A673 (cell line): Measurements from ENCODE around the gene RABGAP1L.

ENCODE experiments used
- CTCF ChIP-seq: fragments of 300-800, 200-600 bp; sonication (generic); conservative IDR thresholded peaks from 2 replicates; pipeline ENCODE4 v1.5.1; 2017; ENCODE audit warnings: low read depth, mild to moderate bottlenecking, antibody characterized with exemption, low read length, moderate library complexity, mixed read lengths
- EZH2 ChIP-seq: fragments of 200-600 bp; sonication (generic); IDR thresholded peaks from 2 replicates; pipeline ENCODE4 v1.6.1; 2017; ENCODE audit warnings: borderline replicate concordance, low read depth, mild to moderate bottlenecking, mixed read lengths, antibody characterized with exemption, low read length; ENCODE audit not compliant: poor library complexity, severe bottlenecking

DNA sequence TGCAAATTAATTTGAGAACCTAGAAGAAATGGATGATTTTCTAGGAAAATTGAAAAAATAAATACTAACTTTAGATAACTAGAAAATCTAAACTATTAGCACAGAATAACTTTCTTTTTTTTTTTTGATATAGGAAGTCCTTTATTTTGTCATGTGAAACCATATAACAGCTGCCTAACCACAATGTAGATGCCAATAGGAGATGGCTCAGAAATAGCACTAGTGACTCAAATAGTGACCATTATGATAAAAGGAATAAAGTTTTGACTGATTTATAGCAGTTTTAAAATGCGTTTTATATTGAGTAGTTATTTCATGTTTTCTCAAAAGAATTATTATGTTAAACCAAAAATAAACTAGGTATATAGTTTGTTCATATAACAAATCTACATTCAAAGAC lies 682.4 kb downstream of the RABGAP1L start:
- TF ChIP-seq CTCF = no peak
- TF ChIP-seq EZH2 = no peak
